ENCODE measurements around the gene NEURL1. TPM values are rescaled to one million over a fixed set of nuclear protein-coding genes. Genes with fewer than 3 reads are reported as not detected.
"Not testable (repeated sequence)": the region's sequence is repeated elsewhere in the genome, so short reads cannot be mapped to it uniquely, and the experiment has no call there.

The NEURL1 gene
- total and polyA plus RNA-seq, 4 donors: 0.14 to 2.0 (median 0.74) TPM

DNA sequence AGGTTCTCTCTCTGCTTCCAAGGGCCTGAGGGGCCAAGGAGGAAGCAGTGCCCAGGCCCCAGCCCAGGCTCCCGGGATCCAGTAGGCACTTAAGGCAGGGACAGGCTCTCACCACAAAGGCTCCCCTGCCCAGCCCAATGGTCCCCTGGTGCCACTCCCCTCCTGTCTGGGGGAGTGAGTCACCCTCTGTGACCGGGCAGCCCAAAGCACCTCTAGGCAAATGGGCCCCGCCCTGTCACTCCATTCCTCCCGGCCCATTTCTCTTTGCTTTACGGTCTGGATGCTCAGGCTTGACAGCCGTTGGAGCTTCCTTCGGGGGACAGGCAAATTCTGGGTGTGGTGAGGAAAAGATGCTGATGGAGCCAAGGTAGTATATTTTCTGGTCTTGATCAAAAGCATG is 14.4 kb upstream of the NEURL1 start, which contains the start of gene CALHM3:
Gene CALHM3, minus strand, starts transcription at position 106 of the 400 bp plus-strand sequence. CDS start 208 bp downstream, outside the sequence.
- 68 to 80% methylated on average over 7 of the region's 7 CpGs for WGBS, 2 donors
- ATAC-seq (ENCODE audit: insufficient read depth, low FRiP score) (peak; percentile 72), DNase-seq (no peak)
- Histone ChIP-seq H3K36me3 (ENCODE audit: control insufficient read depth in 4 of 4, insufficient read depth in 4 of 4, low read length in 4 of 4) (no peaks in the 10 kb centered on the region), H3K9ac (ENCODE audit: insufficient read depth in 1 of 2, low read length in 2 of 2) (no peak within 1 kb of the TSS), H3K27me3 (ENCODE audit: control insufficient read depth in 3 of 3, insufficient read depth in 3 of 3, low read length in 2 of 3) (no peaks in the 10 kb centered on the region), H3K4me1 (ENCODE audit: control insufficient read depth in 5 of 5, insufficient read depth in 5 of 5, low read length in 5 of 5) (no peaks in the 10 kb centered on the region), H3K4me3 (no peak within 1 kb of the TSS), H3K27ac (ENCODE audit: low read depth in 1 of 2, low read length in 1 of 2) (no peak within 1 kb of the TSS), H3K9me3 (ENCODE audit: control insufficient read depth in 4 of 4, insufficient read depth in 3 of 4, low read length in 3 of 4) (no peaks in the 10 kb centered on the region)
- TF ChIP-seq, protein P1, sequence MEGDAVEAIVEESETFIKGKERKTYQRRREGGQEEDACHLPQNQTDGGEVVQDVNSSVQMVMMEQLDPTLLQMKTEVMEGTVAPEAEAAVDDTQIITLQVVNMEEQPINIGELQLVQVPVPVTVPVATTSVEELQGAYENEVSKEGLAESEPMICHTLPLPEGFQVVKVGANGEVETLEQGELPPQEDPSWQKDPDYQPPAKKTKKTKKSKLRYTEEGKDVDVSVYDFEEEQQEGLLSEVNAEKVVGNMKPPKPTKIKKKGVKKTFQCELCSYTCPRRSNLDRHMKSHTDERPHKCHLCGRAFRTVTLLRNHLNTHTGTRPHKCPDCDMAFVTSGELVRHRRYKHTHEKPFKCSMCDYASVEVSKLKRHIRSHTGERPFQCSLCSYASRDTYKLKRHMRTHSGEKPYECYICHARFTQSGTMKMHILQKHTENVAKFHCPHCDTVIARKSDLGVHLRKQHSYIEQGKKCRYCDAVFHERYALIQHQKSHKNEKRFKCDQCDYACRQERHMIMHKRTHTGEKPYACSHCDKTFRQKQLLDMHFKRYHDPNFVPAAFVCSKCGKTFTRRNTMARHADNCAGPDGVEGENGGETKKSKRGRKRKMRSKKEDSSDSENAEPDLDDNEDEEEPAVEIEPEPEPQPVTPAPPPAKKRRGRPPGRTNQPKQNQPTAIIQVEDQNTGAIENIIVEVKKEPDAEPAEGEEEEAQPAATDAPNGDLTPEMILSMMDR (IDR thresholded peaks at IDR 0.05; ENCODE audit: control extremely low read depth, extremely low read depth): no peak

DNA sequence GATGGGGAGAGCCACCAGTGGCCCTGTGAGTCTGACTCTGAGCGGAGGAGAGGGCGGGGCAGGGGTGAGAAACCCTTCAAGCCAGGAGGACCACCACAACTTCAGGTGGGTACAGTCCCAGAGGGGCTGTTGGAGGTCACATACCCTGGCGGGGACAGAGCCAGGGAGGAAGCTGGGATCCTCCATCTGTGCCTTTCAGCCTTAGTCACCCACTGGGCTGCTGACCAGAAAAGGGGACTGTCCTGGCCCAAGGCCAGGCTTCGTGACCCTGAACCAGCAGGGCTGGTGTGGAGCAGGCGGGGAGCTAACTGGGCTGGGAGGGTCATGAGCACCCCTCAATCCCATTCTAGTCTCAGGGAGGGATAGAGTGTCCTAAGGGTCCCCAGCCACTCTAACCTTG is 13.0 kb upstream of the NEURL1 start:
- no peaks in the 10 kb centered on the region for H3K4me1 ChIP-seq (ENCODE audit: control insufficient read depth in 5 of 5, insufficient read depth in 5 of 5, low read length in 5 of 5)
- no peak overlapping the region for H3K4me3 ChIP-seq
- H3K27ac ChIP-seq (ENCODE audit: low read depth in 1 of 2, low read length in 1 of 2): no peak overlapping the region
- WGBS, 2 donors: 76 to 84% methylated on average over 5 of the region's 5 CpGs
- no peak overlapping the region for H3K9ac ChIP-seq (ENCODE audit: insufficient read depth in 1 of 2, low read length in 2 of 2)
- TF ChIP-seq, protein P1 (IDR thresholded peaks at IDR 0.05; ENCODE audit: control extremely low read depth, extremely low read depth): no peak
- H3K9me3 ChIP-seq (ENCODE audit: control insufficient read depth in 4 of 4, insufficient read depth in 3 of 4, low read length in 3 of 4): no peaks in the 10 kb centered on the region
- DNase-seq (no peak), ATAC-seq (ENCODE audit: insufficient read depth, low FRiP score) (no peak)
- no peaks in the 10 kb centered on the region for H3K36me3 ChIP-seq (ENCODE audit: control insufficient read depth in 4 of 4, insufficient read depth in 4 of 4, low read length in 4 of 4)
- no peaks in the 10 kb centered on the region for H3K27me3 ChIP-seq (ENCODE audit: control insufficient read depth in 3 of 3, insufficient read depth in 3 of 3, low read length in 2 of 3)

DNA sequence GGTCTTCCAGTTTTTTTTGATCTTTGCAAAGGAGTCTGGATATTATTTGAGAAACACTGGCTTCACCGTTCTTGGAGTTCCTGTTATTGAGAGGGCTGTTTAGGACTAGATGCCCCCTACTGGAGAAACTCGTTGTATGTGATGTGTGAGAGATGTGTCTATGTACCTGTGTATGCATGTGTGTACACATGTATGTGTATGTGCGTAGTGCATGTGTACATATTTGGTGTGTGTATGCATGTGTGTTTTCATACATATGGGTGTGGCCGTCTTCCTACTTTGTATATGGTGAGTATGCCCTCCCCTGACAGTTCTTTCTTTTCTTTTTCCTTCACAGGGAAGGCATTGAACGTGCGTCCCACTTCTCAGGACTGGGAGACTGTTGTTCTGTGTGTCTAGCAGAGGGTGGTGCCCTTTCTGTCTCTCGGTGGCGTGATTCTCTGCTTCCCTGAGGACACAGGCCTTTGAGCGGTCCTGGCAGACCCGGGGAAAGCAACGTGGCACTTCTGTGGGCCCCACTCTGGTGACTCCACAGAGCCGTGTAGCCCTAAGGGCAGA is 11.5 kb upstream of the NEURL1 start:
- no peaks in the 10 kb centered on the region for H3K27me3 ChIP-seq (ENCODE audit: control insufficient read depth in 3 of 3, insufficient read depth in 3 of 3, low read length in 2 of 3)
- no peak for ATAC-seq (ENCODE audit: insufficient read depth, low FRiP score)
- H3K27ac ChIP-seq (ENCODE audit: low read depth in 1 of 2, low read length in 1 of 2): no peak overlapping the region
- H3K36me3 ChIP-seq (ENCODE audit: control insufficient read depth in 4 of 4, insufficient read depth in 4 of 4, low read length in 4 of 4): no peaks in the 10 kb centered on the region
- TF ChIP-seq, protein P1 (IDR thresholded peaks at IDR 0.05; ENCODE audit: control extremely low read depth, extremely low read depth): peak; percentile 51
- H3K4me1 ChIP-seq (ENCODE audit: control insufficient read depth in 5 of 5, insufficient read depth in 5 of 5, low read length in 5 of 5): no peaks in the 10 kb centered on the region
- peak in 2 of 3 donors; percentile 54 to 59 for DNase-seq
- no peak overlapping the region for H3K4me3 ChIP-seq
- WGBS, 2 donors: 61 to 64% methylated on average over 12 of the region's 12 CpGs
- H3K9me3 ChIP-seq (ENCODE audit: control insufficient read depth in 4 of 4, insufficient read depth in 3 of 4, low read length in 3 of 4): no peaks in the 10 kb centered on the region
- H3K9ac ChIP-seq (ENCODE audit: insufficient read depth in 1 of 2, low read length in 2 of 2): no peak overlapping the region

DNA sequence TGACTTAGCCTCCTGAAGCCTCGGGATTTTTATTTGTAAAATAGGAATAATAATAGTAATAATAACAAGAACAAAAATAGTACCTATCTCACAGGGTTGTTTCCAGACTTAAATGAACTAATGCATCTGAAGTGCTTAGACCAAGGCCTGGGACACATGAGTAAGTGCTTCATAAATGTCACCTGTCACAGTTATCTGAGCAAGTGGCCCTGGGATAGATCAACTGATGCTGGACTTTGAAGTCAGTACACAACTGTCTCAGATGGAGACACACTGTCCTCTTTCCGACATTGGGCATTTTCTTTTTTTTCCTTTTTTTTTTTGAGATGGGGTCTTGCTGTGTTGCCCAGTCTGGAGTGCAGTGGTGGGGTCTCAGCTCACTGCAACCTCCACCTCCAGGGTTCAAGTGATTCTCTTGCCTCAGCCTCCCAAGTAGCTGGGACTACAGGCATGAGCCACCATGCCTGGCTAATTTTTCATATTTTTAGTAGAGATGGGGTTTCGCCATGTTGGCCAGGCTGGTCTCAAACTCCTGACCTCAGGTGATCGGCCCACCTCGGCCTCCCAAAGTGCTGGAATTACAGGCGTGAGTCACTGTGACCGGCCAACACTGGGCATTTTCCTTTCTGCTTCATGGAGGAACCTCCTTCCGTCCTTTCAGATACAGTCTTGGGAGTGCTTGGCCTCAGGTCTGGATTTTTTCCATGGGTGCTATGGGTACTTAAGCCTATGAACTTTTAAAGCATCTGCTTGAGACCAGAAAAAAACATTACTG is 6.7 kb upstream of the NEURL1 start:
- H3K4me1 ChIP-seq (ENCODE audit: control insufficient read depth in 5 of 5, insufficient read depth in 5 of 5, low read length in 5 of 5); H3K27me3 ChIP-seq (ENCODE audit: control insufficient read depth in 3 of 3, insufficient read depth in 3 of 3, low read length in 2 of 3); H3K4me3 ChIP-seq; H3K36me3 ChIP-seq (ENCODE audit: control insufficient read depth in 4 of 4, insufficient read depth in 4 of 4, low read length in 4 of 4); H3K9ac ChIP-seq (ENCODE audit: insufficient read depth in 1 of 2, low read length in 2 of 2); H3K9me3 ChIP-seq (ENCODE audit: control insufficient read depth in 4 of 4, insufficient read depth in 3 of 4, low read length in 3 of 4); H3K27ac ChIP-seq (ENCODE audit: low read depth in 1 of 2, low read length in 1 of 2); ATAC-seq (ENCODE audit: insufficient read depth, low FRiP score); DNase-seq: not testable (repeated sequence)
- WGBS, 2 donors: 89 to 90% methylated on average over 8 of the region's 8 CpGs
